Measurements from ENCODE around the gene HTR1E.

Gene HTR1E

GRCh38 chr6:87054143-87054833, 117.0 kb downstream of the HTR1E start:
- Histone ChIP-seq H3K27me3 (replicated peaks) (no peaks in the 10 kb centered on the region), H3K4me3 (ENCODE audit: low read depth, low read length) (no peak overlapping the region), H3K27ac (no peak overlapping the region), H3K36me3 (replicated peaks) (no peaks in the 10 kb centered on the region)
- DNase-seq = no peak
- no peak for TF ChIP-seq CTCF (IDR thresholded peaks at IDR 0.05; ENCODE audit: low read depth, low read length, missing control alignments)
- in situ Hi-C loops (cut with HindIII; ENCODE audit: low pct_ligation_motif_present, low sequenced_read_pairs) = no loop called here

- in situ Hi-C loops (cut with HindIII; ENCODE audit: low pct_ligation_motif_present, low sequenced_read_pairs) = no loop called here
- TF ChIP-seq CTCF (IDR thresholded peaks at IDR 0.05; ENCODE audit: low read depth, low read length, missing control alignments) = no peak
- H3K36me3 ChIP-seq (replicated peaks) = no peaks in the 10 kb centered on the region
- no peaks in the 10 kb centered on the region for H3K27me3 ChIP-seq (replicated peaks)
- no peak overlapping the region for H3K4me3 ChIP-seq (ENCODE audit: low read depth, low read length)
- DNase-seq = no peak
- H3K27ac ChIP-seq = no peak overlapping the region
Observed at GRCh38 chr6:87059943-87060342, 122.6 kb downstream of the HTR1E start.

- H3K4me3 ChIP-seq (ENCODE audit: low read depth, low read length) = no peak overlapping the region
- no peaks in the 10 kb centered on the region for H3K27me3 ChIP-seq (replicated peaks)
- no peak for TF ChIP-seq CTCF (IDR thresholded peaks at IDR 0.05; ENCODE audit: low read depth, low read length, missing control alignments)
- no peak overlapping the region for H3K27ac ChIP-seq
- no peaks in the 10 kb centered on the region for H3K36me3 ChIP-seq (replicated peaks)
- in situ Hi-C loops (cut with HindIII; ENCODE audit: low pct_ligation_motif_present, low sequenced_read_pairs) = no loop called here
- no peak for DNase-seq
Observed at GRCh38 chr6:87065117-87065516, 127.8 kb downstream of the HTR1E start.

Data from brain microvascular endothelial cell (primary cell).